Measurements from ENCODE around the gene ARHGEF11. TPM values are rescaled to one million over a fixed set of nuclear protein-coding genes. Genes with fewer than 3 reads are reported as not detected.

The ARHGEF11 gene
- polyA plus RNA-seq, 1 donor (not counting 4 experiments of a cell fraction or from before 2014, with no cell fraction given): 8.0 TPM

GRCh38 chr1:156889802-156890580, 155.6 kb downstream of the ARHGEF11 start:
- Histone ChIP-seq H3K4me2 (ENCODE audit: control insufficient read depth, extremely low read depth, insufficient read depth, low read depth, low read length) (no peak overlapping the region), H3K27ac (ENCODE audit: control insufficient read depth, insufficient read depth, low read length) (no peak overlapping the region), H3K4me3 (ENCODE audit: control insufficient read depth in 2 of 3, extremely low read depth in 1 of 3, insufficient read depth in 2 of 3, low read depth in 1 of 3, low read length in 3 of 3) (no peak overlapping the region), H4K20me1 (ENCODE audit: control insufficient read depth, extremely low read depth, insufficient read depth, low read length) (no peaks in the 10 kb centered on the region), H3K79me2 (ENCODE audit: control insufficient read depth, insufficient read depth, low read length) (no peaks in the 10 kb centered on the region), H2AFZ (ENCODE audit: control insufficient read depth, low read length) (no peak overlapping the region), H3K4me1 (ENCODE audit: control insufficient read depth, extremely low read depth, insufficient read depth, low read length) (peaks cover 4% of the 10 kb centered on the region), H3K27me3 (ENCODE audit: control insufficient read depth, extremely low read depth, insufficient read depth, low read length) (peaks cover 19% of the 10 kb centered on the region), H3K9ac (ENCODE audit: control insufficient read depth, extremely low read depth, insufficient read depth, low read length) (no peak overlapping the region), H3K9me3 (ENCODE audit: control insufficient read depth, low read depth, low read length) (no peaks in the 10 kb centered on the region), H3K36me3 (ENCODE audit: control insufficient read depth in 2 of 2, extremely low read depth in 1 of 2, insufficient read depth in 2 of 2, low read length in 2 of 2) (no peaks in the 10 kb centered on the region), H3K9me1 (ENCODE audit: control insufficient read depth, extremely low read depth, insufficient read depth, low read length) (no peaks in the 10 kb centered on the region)
- FAIRE-seq (peak; percentile 5), DNase-seq (ENCODE audit: low read depth, low spot score) (no peak)
- dilution Hi-C loops (cut with MboI; ENCODE audit: extremely low pct_ligation_motif_present, low sequenced_read_pairs): no loop called here
- TF ChIP-seq, protein P1, sequence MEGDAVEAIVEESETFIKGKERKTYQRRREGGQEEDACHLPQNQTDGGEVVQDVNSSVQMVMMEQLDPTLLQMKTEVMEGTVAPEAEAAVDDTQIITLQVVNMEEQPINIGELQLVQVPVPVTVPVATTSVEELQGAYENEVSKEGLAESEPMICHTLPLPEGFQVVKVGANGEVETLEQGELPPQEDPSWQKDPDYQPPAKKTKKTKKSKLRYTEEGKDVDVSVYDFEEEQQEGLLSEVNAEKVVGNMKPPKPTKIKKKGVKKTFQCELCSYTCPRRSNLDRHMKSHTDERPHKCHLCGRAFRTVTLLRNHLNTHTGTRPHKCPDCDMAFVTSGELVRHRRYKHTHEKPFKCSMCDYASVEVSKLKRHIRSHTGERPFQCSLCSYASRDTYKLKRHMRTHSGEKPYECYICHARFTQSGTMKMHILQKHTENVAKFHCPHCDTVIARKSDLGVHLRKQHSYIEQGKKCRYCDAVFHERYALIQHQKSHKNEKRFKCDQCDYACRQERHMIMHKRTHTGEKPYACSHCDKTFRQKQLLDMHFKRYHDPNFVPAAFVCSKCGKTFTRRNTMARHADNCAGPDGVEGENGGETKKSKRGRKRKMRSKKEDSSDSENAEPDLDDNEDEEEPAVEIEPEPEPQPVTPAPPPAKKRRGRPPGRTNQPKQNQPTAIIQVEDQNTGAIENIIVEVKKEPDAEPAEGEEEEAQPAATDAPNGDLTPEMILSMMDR (optimal IDR thresholded peaks at IDR 0.05 in 1 of 3, IDR thresholded peaks at IDR 0.05 in 1 of 3, conservative IDR thresholded peaks at IDR 0.05 in 1 of 3; ENCODE audit: extremely low read depth in 1 of 3, insufficient read depth in 2 of 3, low read length in 3 of 3): peak; percentile 79 to 90 (median 81)
- TF ChIP-seq EZH2 (IDR thresholded peaks at IDR 0.05; ENCODE audit: low read length): no peak

- Histone ChIP-seq H3K27me3 (ENCODE audit: control insufficient read depth, extremely low read depth, insufficient read depth, low read length) (peaks cover 33% of the 10 kb centered on the region), H4K20me1 (ENCODE audit: control insufficient read depth, extremely low read depth, insufficient read depth, low read length) (peaks cover 3% of the 10 kb centered on the region), H3K4me3 (ENCODE audit: control insufficient read depth in 2 of 3, extremely low read depth in 1 of 3, insufficient read depth in 2 of 3, low read depth in 1 of 3, low read length in 3 of 3) (no peak overlapping the region), H3K36me3 (ENCODE audit: control insufficient read depth in 2 of 2, extremely low read depth in 1 of 2, insufficient read depth in 2 of 2, low read length in 2 of 2) (no peaks in the 10 kb centered on the region), H3K9ac (ENCODE audit: control insufficient read depth, extremely low read depth, insufficient read depth, low read length) (no peak overlapping the region), H2AFZ (ENCODE audit: control insufficient read depth, low read length) (no peak overlapping the region), H3K9me1 (ENCODE audit: control insufficient read depth, extremely low read depth, insufficient read depth, low read length) (no peaks in the 10 kb centered on the region), H3K9me3 (ENCODE audit: control insufficient read depth, low read depth, low read length) (no peaks in the 10 kb centered on the region), H3K27ac (ENCODE audit: control insufficient read depth, insufficient read depth, low read length) (no peak overlapping the region), H3K4me2 (ENCODE audit: control insufficient read depth, extremely low read depth, insufficient read depth, low read depth, low read length) (no peak overlapping the region), H3K79me2 (ENCODE audit: control insufficient read depth, insufficient read depth, low read length) (no peaks in the 10 kb centered on the region), H3K4me1 (ENCODE audit: control insufficient read depth, extremely low read depth, insufficient read depth, low read length) (peaks cover 4% of the 10 kb centered on the region)
- no peak for FAIRE-seq
- no peak for DNase-seq (ENCODE audit: low read depth, low spot score)
- TF ChIP-seq, protein P1 (optimal IDR thresholded peaks at IDR 0.05 in 1 of 3, IDR thresholded peaks at IDR 0.05 in 1 of 3, conservative IDR thresholded peaks at IDR 0.05 in 1 of 3; ENCODE audit: extremely low read depth in 1 of 3, insufficient read depth in 2 of 3, low read length in 3 of 3): no peak
- TF ChIP-seq EZH2 (IDR thresholded peaks at IDR 0.05; ENCODE audit: low read length): no peak
- dilution Hi-C loops (cut with MboI; ENCODE audit: extremely low pct_ligation_motif_present, low sequenced_read_pairs): no loop called here
Measured at GRCh38 chr1:156887734-156888133, 157.8 kb downstream of the ARHGEF11 start.
